LHCN-M2 (cell line): ENCODE results near the gene MT1B. TPM values are rescaled to one million over a fixed set of nuclear protein-coding genes. Genes with fewer than 3 reads are reported as not detected.
A peak's percentile ranks its signal among the peaks of the same experiment; 100 is the strongest.

Experiments
- DNase-seq: peaks from one replicate; pipeline ENCODE4 v3.0.0-alpha.2; 2012; ENCODE audit warnings: low read depth
- polyA plus RNA-seq: library from polyadenylated mRNA; unstranded; fragments of >200 nt; gene quantifications from one replicate; pipeline ENCODE4 v1.2.1, GENCODE V29; 2012; ENCODE audit warnings: missing spikeins
- total RNA-seq: library from RNA; depleted of rRNA; stranded (reverse); fragments of >200 nt; gene quantifications from 2 replicates; pipeline ENCODE4 v1.2.3, GENCODE V29; 2014; rRNA removed

The MT1B gene
- total RNA-seq, result not detected in 2 replicates
- polyA plus RNA-seq, result not detected

- no peak for DNase-seq
Measured at GRCh38 chr16:56651586-56651985, at the start of gene MT1B. MT1B (plus strand) TSS chr16:56651886; CDS start chr16:56651954, 68 bp downstream.

- DNase-seq, result peak; percentile 41
Measured at GRCh38 chr16:56603589-56603988, 48.1 kb upstream of the MT1B start.

GRCh38 chr16:56604966-56605365 lies 46.7 kb upstream of the MT1B start:
- DNase-seq, result no peak

- DNase-seq, result no peak
Measured at GRCh38 chr16:56605475-56605874, 46.2 kb upstream of the MT1B start.

GRCh38 chr16:56606071-56606475 lies 45.6 kb upstream of the MT1B start:
- peak; percentile 86 for DNase-seq

GRCh38 chr16:56606476-56607108 lies 45.1 kb upstream of the MT1B start:
- DNase-seq, result peak; percentile 95

- peak; percentile 99 for DNase-seq
Measured at GRCh38 chr16:56607109-56607618, 44.5 kb upstream of the MT1B start.

GRCh38 chr16:56607675-56608042 lies 44.0 kb upstream of the MT1B start:
- no peak for DNase-seq

- DNase-seq, result peak; percentile 98
Measured at GRCh38 chr16:56608043-56608875, 43.4 kb upstream of the MT1B start, which contains the start of gene MT2A. MT2A (plus strand) TSS chr16:56608584; CDS start chr16:56608656, 72 bp downstream.

GRCh38 chr16:56608876-56609462 lies 42.7 kb upstream of the MT1B start:
- peak; percentile 46 for DNase-seq

- DNase-seq, result peak; percentile 90
Measured at GRCh38 chr16:56609463-56609921, 42.2 kb upstream of the MT1B start.

- peak; percentile 94 for DNase-seq
Measured at GRCh38 chr16:56610017-56610608, 41.6 kb upstream of the MT1B start.

GRCh38 chr16:56610609-56611111 lies 41.0 kb upstream of the MT1B start:
- no peak for DNase-seq

- DNase-seq, result peak; percentile 84
Measured at GRCh38 chr16:56611281-56611833, 40.3 kb upstream of the MT1B start.

- DNase-seq, result no peak
Measured at GRCh38 chr16:56613706-56614105, 38.0 kb upstream of the MT1B start.

- peak; percentile 73 for DNase-seq
Measured at GRCh38 chr16:56614549-56614991, 37.1 kb upstream of the MT1B start.

- peak; percentile 65 for DNase-seq
Measured at GRCh38 chr16:56615353-56615752, 36.3 kb upstream of the MT1B start.

- no peak for DNase-seq
Measured at GRCh38 chr16:56616608-56617211, 35.0 kb upstream of the MT1B start.

- DNase-seq, result peak; percentile 80
Measured at GRCh38 chr16:56617212-56618085, 34.2 kb upstream of the MT1B start.

- DNase-seq, result no peak
Measured at GRCh38 chr16:56618138-56618537, 33.5 kb upstream of the MT1B start.
